ENCODE results near the gene UBE2S.
A peak's percentile ranks its signal among the peaks of the same experiment; 100 is the strongest.

Gene UBE2S

GRCh38 chr19:55355213-55355821 is 52.3 kb downstream of the UBE2S start:
- in situ Hi-C loops (cut with HindIII; ENCODE audit: low sequenced_read_pairs) = loop anchor here (10.0 kb wide), 2 partner anchors 181 to 249 kb away; partner anchors contain the start of genes ZNF524 and ZNF865
- TF ChIP-seq, protein P1, sequence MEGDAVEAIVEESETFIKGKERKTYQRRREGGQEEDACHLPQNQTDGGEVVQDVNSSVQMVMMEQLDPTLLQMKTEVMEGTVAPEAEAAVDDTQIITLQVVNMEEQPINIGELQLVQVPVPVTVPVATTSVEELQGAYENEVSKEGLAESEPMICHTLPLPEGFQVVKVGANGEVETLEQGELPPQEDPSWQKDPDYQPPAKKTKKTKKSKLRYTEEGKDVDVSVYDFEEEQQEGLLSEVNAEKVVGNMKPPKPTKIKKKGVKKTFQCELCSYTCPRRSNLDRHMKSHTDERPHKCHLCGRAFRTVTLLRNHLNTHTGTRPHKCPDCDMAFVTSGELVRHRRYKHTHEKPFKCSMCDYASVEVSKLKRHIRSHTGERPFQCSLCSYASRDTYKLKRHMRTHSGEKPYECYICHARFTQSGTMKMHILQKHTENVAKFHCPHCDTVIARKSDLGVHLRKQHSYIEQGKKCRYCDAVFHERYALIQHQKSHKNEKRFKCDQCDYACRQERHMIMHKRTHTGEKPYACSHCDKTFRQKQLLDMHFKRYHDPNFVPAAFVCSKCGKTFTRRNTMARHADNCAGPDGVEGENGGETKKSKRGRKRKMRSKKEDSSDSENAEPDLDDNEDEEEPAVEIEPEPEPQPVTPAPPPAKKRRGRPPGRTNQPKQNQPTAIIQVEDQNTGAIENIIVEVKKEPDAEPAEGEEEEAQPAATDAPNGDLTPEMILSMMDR (IDR thresholded peaks at IDR 0.05; ENCODE audit: low read depth, low read length, missing control alignments) = no peak
- no peak overlapping the region for H3K4me3 ChIP-seq (ENCODE audit: low read depth, low read length)
- no peak for DNase-seq (ENCODE audit: low read depth)

DNA sequence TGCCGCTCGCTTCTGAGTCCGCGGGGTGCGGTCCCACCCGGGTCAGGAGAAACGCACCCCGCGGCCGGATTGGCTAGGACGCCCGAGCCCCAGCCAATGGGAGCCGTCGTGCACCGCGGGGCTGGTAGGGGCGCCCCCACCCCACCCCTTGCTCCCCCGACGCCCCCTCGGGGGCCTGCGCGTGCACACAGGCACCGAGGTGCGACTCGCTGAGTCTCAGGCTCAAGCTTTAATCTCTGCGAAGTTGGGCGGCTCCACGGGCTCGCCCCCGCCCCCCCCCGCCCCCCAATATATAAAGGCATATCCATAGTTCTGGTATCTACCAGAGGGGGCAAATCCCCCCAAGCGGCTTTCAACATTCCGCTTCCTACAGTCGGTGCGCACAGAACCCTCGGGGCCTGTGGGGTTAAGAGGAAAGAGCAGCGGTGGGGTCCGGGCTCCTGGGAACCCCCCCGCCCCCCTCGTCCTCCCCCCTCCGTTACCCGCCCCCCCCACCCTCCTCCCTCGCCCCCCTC is 52.8 kb downstream of the UBE2S start, which contains the start of gene COX6B2:
TSS of gene COX6B2 (minus strand) at position 22 of the 515 bp plus-strand sequence. CDS start 198 bp downstream, outside the sequence.
- TF ChIP-seq, protein P1 (IDR thresholded peaks at IDR 0.05; ENCODE audit: low read depth, low read length, missing control alignments) = no peak
- DNase-seq (ENCODE audit: low read depth) = no peak
- in situ Hi-C loops (cut with HindIII; ENCODE audit: low sequenced_read_pairs) = loop anchor here (5.0 to 10.0 kb wide), 3 partner anchors 38 to 250 kb away; partner anchors contain the start of genes ZNF524 and ZNF865
- peak within 1 kb of the TSS; percentile 43 for H3K4me3 ChIP-seq (ENCODE audit: low read depth, low read length)

- in situ Hi-C loops (cut with HindIII; ENCODE audit: low sequenced_read_pairs) = loop anchor here (5.0 to 10.0 kb wide), 3 partner anchors 38 to 251 kb away; partner anchors contain the start of genes ZNF524 and ZNF865
- TF ChIP-seq, protein P1 (IDR thresholded peaks at IDR 0.05; ENCODE audit: low read depth, low read length, missing control alignments) = no peak
- no peak for DNase-seq (ENCODE audit: low read depth)
- peak overlapping the region; percentile 43 for H3K4me3 ChIP-seq (ENCODE audit: low read depth, low read length)
Measured at GRCh38 chr19:55353803-55354697, 53.5 kb downstream of the UBE2S start.

DNA sequence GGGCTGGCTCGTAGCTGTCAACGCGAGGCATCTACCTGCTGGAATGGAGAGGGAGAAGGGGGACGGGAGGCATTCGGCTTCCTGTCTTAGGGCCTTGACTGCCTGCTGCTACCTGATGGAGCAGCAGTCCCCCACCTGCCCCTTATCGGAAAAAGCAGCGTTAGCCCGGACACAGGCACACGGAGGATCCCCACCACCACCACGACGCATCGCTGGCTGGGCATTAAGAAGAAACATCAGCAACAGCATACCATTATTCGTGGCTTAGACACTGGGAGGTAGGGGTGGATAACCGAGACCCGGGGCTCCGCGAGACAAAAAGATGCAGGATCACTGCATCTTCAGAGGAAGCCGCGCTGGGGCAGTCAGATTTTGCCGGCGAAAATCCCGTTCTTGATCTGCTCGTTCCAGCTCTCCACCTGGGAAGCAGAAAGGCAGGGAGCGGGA is 54.2 kb downstream of the UBE2S start:
- no peak for DNase-seq (ENCODE audit: low read depth)
- H3K4me3 ChIP-seq (ENCODE audit: low read depth, low read length) = peak overlapping the region; percentile 43
- TF ChIP-seq, protein P1 (IDR thresholded peaks at IDR 0.05; ENCODE audit: low read depth, low read length, missing control alignments) = no peak
- in situ Hi-C loops (cut with HindIII; ENCODE audit: low sequenced_read_pairs) = loop anchor here (5.0 to 10.0 kb wide), 3 partner anchors 39 to 251 kb away; partner anchors contain the start of genes ZNF524 and ZNF865

GRCh38 chr19:55352549-55353145 is 54.9 kb downstream of the UBE2S start:
- in situ Hi-C loops (cut with HindIII; ENCODE audit: low sequenced_read_pairs) = loop anchor here (5.0 to 10.0 kb wide), 3 partner anchors 40 to 252 kb away; partner anchors contain the start of genes ZNF524 and ZNF865
- DNase-seq (ENCODE audit: low read depth) = no peak
- TF ChIP-seq, protein P1 (IDR thresholded peaks at IDR 0.05; ENCODE audit: low read depth, low read length, missing control alignments) = no peak
- no peak overlapping the region for H3K4me3 ChIP-seq (ENCODE audit: low read depth, low read length)
